LNCAP (cell line): ENCODE results near the gene ANKS1A.

ENCODE experiments used
- CTCF ChIP-seq: fragments of 450-650 bp; IDR thresholded peaks from 2 replicates; pipeline ENCODE4 v1.5.1; 2017; ENCODE audit warnings: mild to moderate bottlenecking

ANKS1A gene

GRCh38 chr6:34904990-34905613, 16.0 kb downstream of the ANKS1A start:
- TF ChIP-seq CTCF: no peak

GRCh38 chr6:34906826-34907225, 17.8 kb downstream of the ANKS1A start:
- no peak for TF ChIP-seq CTCF

- TF ChIP-seq CTCF: no peak
These were observed 19.1 kb downstream of the ANKS1A start for GRCh38 chr6:34908194-34908593.

- no peak for TF ChIP-seq CTCF
These were observed 20.3 kb downstream of the ANKS1A start for GRCh38 chr6:34909320-34909883.

GRCh38 chr6:34911822-34912221, 22.8 kb downstream of the ANKS1A start:
- no peak for TF ChIP-seq CTCF

- no peak for TF ChIP-seq CTCF
These were observed 23.8 kb downstream of the ANKS1A start for GRCh38 chr6:34912715-34913464.

- TF ChIP-seq CTCF: no peak
These were observed 25.3 kb downstream of the ANKS1A start for GRCh38 chr6:34914358-34914757.
